Measurements from ENCODE around the gene SNX17.

The SNX17 gene

DNA sequence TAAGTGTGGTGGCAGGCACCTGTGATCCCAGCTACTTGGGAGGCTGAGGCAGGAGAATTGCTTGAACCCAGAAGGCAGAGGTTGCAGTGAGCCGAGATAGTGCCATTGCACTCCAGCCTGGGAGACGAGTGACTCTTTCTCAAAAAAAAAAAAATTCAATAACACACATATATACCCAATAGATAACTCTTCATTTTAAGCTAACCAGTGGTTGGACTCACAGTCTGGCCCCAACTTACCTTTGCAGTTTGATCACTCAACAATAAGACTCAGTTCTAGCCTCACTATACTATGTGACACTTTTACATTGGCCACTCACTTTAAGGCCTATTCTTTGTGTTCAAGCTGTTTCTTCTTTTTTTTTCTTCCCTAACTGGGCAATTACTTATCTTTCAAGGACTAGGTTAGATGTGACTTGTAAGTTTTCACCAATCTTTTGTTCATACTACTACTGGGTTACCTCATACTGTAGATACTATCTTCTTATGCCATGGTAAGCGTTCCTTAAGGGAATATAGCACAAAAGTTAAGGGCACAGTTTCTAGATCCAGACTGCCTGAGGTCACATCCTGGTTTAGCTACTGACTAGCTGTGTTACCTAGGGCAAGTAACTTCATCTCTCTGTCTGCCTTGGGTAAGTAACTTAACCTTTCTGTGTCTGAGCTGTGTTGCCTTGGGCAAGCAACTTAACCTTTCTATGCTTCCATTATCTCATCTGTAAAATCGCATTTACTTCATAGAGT lies 7.6 kb upstream of the SNX17 start:
- no peak overlapping the region for H3K18ac ChIP-seq (ENCODE audit: low read length)
- WGBS (ENCODE audit: extremely low coverage, insufficient coverage, insufficient read length) = no CpG with 5 or more reads among the region's 4 CpGs
- no peaks in the 10 kb centered on the region for H3K9me3 ChIP-seq (ENCODE audit: insufficient read depth, low read depth, low read length)

DNA sequence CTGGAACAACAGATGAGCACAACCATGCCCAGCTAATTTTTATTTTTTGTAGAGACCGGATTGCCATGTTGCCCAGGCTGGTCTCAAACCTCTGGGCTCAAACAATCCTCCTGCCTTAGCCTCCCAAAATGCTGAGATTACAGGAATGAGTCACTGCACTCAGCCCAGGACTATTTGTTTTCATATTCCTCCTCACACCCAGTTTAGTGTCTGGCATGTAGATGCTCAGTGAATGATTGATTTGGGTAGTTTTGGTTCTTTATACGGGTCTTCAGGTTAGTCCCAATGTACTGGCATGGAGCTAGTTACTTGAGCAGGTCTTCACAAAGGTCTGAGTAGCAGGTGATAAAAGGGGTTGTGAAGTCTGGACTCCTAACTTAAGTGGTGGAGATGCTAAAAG lies 6.5 kb upstream of the SNX17 start:
- no peak for DNase-seq
- no peak overlapping the region for H3K23ac ChIP-seq (ENCODE audit: low read length)
- no CpG with 5 or more reads among the region's 2 CpGs for WGBS (ENCODE audit: extremely low coverage, insufficient coverage, insufficient read length)

More for the DNA sequence above, 7.6 kb upstream of the SNX17 start:
- no peaks in the 10 kb centered on the region for H3K79me1 ChIP-seq (ENCODE audit: low read length)
- no peak overlapping the region for H2BK12ac ChIP-seq (ENCODE audit: low read length)
- H4K12ac ChIP-seq (ENCODE audit: low read depth, low read length) = no peak overlapping the region
- no peak overlapping the region for H4K8ac ChIP-seq (ENCODE audit: low read depth, low read length)
- H3K4me3 ChIP-seq (ENCODE audit: low read depth, low read length) = no peak overlapping the region
- H3K36me3 ChIP-seq (ENCODE audit: control insufficient read depth in 1 of 2, insufficient read depth in 2 of 2, low read length in 2 of 2) = peaks cover 31 to 37% of the 10 kb centered on the region in 2 experiments
- no peak overlapping the region for H3K4me2 ChIP-seq (ENCODE audit: low read length)
- H2AFZ ChIP-seq (ENCODE audit: insufficient read depth, low read length, poor library complexity) = no peak overlapping the region
- no peak for DNase-seq
- H2AK5ac ChIP-seq (ENCODE audit: low read length) = no peak overlapping the region
- no peak overlapping the region for H3K23ac ChIP-seq (ENCODE audit: low read length)
- no peaks in the 10 kb centered on the region for H3K4me1 ChIP-seq (ENCODE audit: control insufficient read depth in 1 of 2, insufficient read depth in 2 of 2, low read length in 2 of 2)
- H3K27me3 ChIP-seq (ENCODE audit: insufficient read depth, low read length) = no peaks in the 10 kb centered on the region
- no peaks in the 10 kb centered on the region for H3K79me2 ChIP-seq (ENCODE audit: control insufficient read depth, insufficient read depth, low read length, poor library complexity)
- no peak overlapping the region for H2BK120ac ChIP-seq (ENCODE audit: insufficient read depth, low read length, poor library complexity)
- no peak overlapping the region for H2BK5ac ChIP-seq (ENCODE audit: low read depth, low read length, poor library complexity)
- no peak overlapping the region for H3K9ac ChIP-seq (ENCODE audit: low read length)
- H3K4ac ChIP-seq (ENCODE audit: low read depth, low read length) = no peak overlapping the region
- H3K27ac ChIP-seq (ENCODE audit: low read depth, low read length) = no peak overlapping the region
- H4K91ac ChIP-seq (ENCODE audit: low read depth, low read length) = no peak overlapping the region
- H3K14ac ChIP-seq (ENCODE audit: low read length) = no peak overlapping the region

DNA sequence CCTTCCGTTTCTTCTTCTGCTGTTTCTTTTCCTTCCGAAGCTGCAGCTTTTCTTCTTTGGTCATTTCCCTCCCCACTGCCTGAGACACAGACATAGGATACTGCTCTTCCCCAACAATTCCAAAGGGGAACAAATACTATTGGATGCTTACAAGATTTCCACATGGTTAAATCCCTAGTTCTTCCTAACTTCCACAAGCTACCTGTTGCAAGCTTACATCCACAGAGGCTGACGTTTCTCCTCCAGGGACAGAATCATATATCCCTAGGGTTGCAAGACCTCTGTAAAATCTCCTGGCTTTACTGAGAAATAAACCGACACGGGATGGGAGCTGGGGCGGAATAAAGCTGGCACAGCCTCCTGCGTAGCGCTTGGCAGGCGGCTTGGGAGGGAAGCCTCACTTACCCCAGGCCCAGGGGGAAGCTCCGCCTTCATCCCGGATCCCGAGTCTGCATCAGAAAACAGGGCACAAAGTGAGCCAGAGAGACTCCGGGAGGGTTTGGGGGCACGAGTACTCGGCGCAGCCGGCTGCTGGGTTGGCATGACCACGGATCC lies 868 bp upstream of the SNX17 start:
- WGBS (ENCODE audit: extremely low coverage, insufficient coverage, insufficient read length) = no CpG with 5 or more reads among the region's 18 CpGs
- Histone ChIP-seq H3K27ac (ENCODE audit: low read depth, low read length) (peak overlapping the region; percentile 58), H2BK5ac (ENCODE audit: low read depth, low read length, poor library complexity) (peak overlapping the region; percentile 44), H2AK5ac (ENCODE audit: low read length) (peak overlapping the region; percentile 1), H2BK12ac (ENCODE audit: low read length) (peak overlapping the region; percentile 5), H4K12ac (ENCODE audit: low read depth, low read length) (peak overlapping the region; percentile 36), H3K79me2 (ENCODE audit: control insufficient read depth, insufficient read depth, low read length, poor library complexity) (peaks cover 13% of the 10 kb centered on the region), H3K23ac (ENCODE audit: low read length) (no peak overlapping the region), H3K36me3 (ENCODE audit: control insufficient read depth in 1 of 2, insufficient read depth in 2 of 2, low read length in 2 of 2) (peaks cover 31 to 49% of the 10 kb centered on the region in 2 experiments), H3K4me3 (ENCODE audit: low read depth, low read length) (peak overlapping the region; percentile 95), H2BK120ac (ENCODE audit: insufficient read depth, low read length, poor library complexity) (peak overlapping the region; percentile 40), H4K8ac (ENCODE audit: low read depth, low read length) (peak overlapping the region; percentile 78), H3K4ac (ENCODE audit: low read depth, low read length) (peak overlapping the region; percentile 72), H4K91ac (ENCODE audit: low read depth, low read length) (peak overlapping the region; percentile 71), H3K79me1 (ENCODE audit: low read length) (peaks cover 15% of the 10 kb centered on the region), H3K4me1 (ENCODE audit: control insufficient read depth in 1 of 2, insufficient read depth in 2 of 2, low read length in 2 of 2) (peaks cover 4 to 11% of the 10 kb centered on the region in 2 experiments), H3K9ac (ENCODE audit: low read length) (peak overlapping the region; percentile 93), H3K4me2 (ENCODE audit: low read length) (peak overlapping the region; percentile 75), H3K27me3 (ENCODE audit: insufficient read depth, low read length) (no peaks in the 10 kb centered on the region), H2AFZ (ENCODE audit: insufficient read depth, low read length, poor library complexity) (peak overlapping the region; percentile 94), H3K14ac (ENCODE audit: low read length) (peak overlapping the region; percentile 81), H3K9me3 (ENCODE audit: insufficient read depth, low read depth, low read length) (no peaks in the 10 kb centered on the region), H3K18ac (ENCODE audit: low read length) (peak overlapping the region; percentile 76)
- DNase-seq = peak in 1 of 2 donors; percentile 57

More for the DNA sequence above, 6.5 kb upstream of the SNX17 start:
- Histone ChIP-seq H3K9me3 (ENCODE audit: insufficient read depth, low read depth, low read length) (no peaks in the 10 kb centered on the region), H3K4me1 (ENCODE audit: control insufficient read depth in 1 of 2, insufficient read depth in 2 of 2, low read length in 2 of 2) (peaks cover 0 to 1% of the 10 kb centered on the region in 2 experiments), H3K4me2 (ENCODE audit: low read length) (no peak overlapping the region), H3K27me3 (ENCODE audit: insufficient read depth, low read length) (no peaks in the 10 kb centered on the region), H3K27ac (ENCODE audit: low read depth, low read length) (no peak overlapping the region), H3K4ac (ENCODE audit: low read depth, low read length) (no peak overlapping the region), H3K14ac (ENCODE audit: low read length) (no peak overlapping the region), H2BK120ac (ENCODE audit: insufficient read depth, low read length, poor library complexity) (no peak overlapping the region), H4K8ac (ENCODE audit: low read depth, low read length) (no peak overlapping the region), H3K36me3 (ENCODE audit: control insufficient read depth in 1 of 2, insufficient read depth in 2 of 2, low read length in 2 of 2) (peaks cover 33 to 44% of the 10 kb centered on the region in 2 experiments), H3K79me2 (ENCODE audit: control insufficient read depth, insufficient read depth, low read length, poor library complexity) (no peaks in the 10 kb centered on the region), H4K91ac (ENCODE audit: low read depth, low read length) (no peak overlapping the region), H3K9ac (ENCODE audit: low read length) (no peak overlapping the region), H2AK5ac (ENCODE audit: low read length) (no peak overlapping the region), H4K12ac (ENCODE audit: low read depth, low read length) (no peak overlapping the region), H3K18ac (ENCODE audit: low read length) (no peak overlapping the region), H2AFZ (ENCODE audit: insufficient read depth, low read length, poor library complexity) (no peak overlapping the region), H2BK12ac (ENCODE audit: low read length) (no peak overlapping the region), H3K4me3 (ENCODE audit: low read depth, low read length) (no peak overlapping the region), H2BK5ac (ENCODE audit: low read depth, low read length, poor library complexity) (no peak overlapping the region), H3K79me1 (ENCODE audit: low read length) (no peaks in the 10 kb centered on the region)

DNA sequence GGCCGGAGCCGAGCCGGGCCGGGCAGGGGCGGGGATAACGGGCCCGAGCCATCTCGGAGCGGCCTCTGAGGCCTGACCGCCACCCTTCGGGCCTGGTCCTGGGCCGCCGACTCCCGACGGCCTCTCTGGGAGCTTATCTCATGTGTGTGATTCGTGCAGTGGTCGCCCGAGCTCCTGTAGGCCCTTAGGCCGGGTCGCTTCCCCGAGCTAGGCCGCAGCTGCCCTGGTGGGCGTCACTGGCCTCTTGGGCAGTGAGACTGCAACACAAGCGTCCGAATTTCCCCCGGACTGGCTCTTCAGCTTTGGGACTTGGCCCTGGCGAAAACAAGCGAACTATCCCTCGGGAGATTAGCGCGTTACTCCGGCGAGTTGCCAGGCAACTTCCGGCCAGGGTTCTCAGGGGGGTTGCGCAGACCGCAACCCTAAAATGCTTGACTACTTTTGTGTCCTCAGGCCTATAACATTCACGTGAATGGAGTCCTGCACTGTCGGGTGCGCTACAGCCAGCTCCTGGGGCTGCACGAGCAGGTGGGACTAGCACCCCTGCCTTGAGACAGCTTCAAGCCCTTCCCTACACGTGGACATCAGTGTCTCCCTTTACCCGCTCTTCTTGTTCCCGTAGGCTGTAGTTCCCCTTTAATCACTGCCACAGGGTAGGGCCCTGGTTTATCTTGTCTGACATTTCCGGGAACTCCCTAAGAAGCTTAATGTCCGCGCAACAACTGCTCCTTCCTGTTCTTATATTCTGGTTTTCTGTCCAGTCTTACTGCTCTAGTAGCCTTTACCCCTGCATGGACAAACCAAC lies 602 bp downstream of the SNX17 start:
- H3K36me3 ChIP-seq (ENCODE audit: control insufficient read depth in 1 of 2, insufficient read depth in 2 of 2, low read length in 2 of 2) = peaks cover 36 to 52% of the 10 kb centered on the region in 2 experiments
- H4K8ac ChIP-seq (ENCODE audit: low read depth, low read length) = peak overlapping the region; percentile 97
- peak overlapping the region; percentile 68 for H2AFZ ChIP-seq (ENCODE audit: insufficient read depth, low read length, poor library complexity)
- H4K91ac ChIP-seq (ENCODE audit: low read depth, low read length) = peak overlapping the region; percentile 90
- no CpG with 5 or more reads among the region's 46 CpGs for WGBS (ENCODE audit: extremely low coverage, insufficient coverage, insufficient read length)
- peak overlapping the region; percentile 83 for H4K12ac ChIP-seq (ENCODE audit: low read depth, low read length)
- no peak overlapping the region for H2BK12ac ChIP-seq (ENCODE audit: low read length)
- H3K4me1 ChIP-seq (ENCODE audit: control insufficient read depth in 1 of 2, insufficient read depth in 2 of 2, low read length in 2 of 2) = peaks cover 4 to 11% of the 10 kb centered on the region in 2 experiments
- peak overlapping the region; percentile 29 for H3K27ac ChIP-seq (ENCODE audit: low read depth, low read length)
- peak overlapping the region; percentile 67 for H3K4ac ChIP-seq (ENCODE audit: low read depth, low read length)
- peak overlapping the region; percentile 67 for H3K14ac ChIP-seq (ENCODE audit: low read length)
- peak overlapping the region; percentile 94 for H3K9ac ChIP-seq (ENCODE audit: low read length)
- peak overlapping the region; percentile 99 for H3K4me3 ChIP-seq (ENCODE audit: low read depth, low read length)
- peak overlapping the region; percentile 61 for H2BK120ac ChIP-seq (ENCODE audit: insufficient read depth, low read length, poor library complexity)
- peak overlapping the region; percentile 96 for H2AK5ac ChIP-seq (ENCODE audit: low read length)
- peak; percentile 18 to 55 for DNase-seq
- H2BK5ac ChIP-seq (ENCODE audit: low read depth, low read length, poor library complexity) = peak overlapping the region; percentile 80
- H3K79me1 ChIP-seq (ENCODE audit: low read length) = peaks cover 15% of the 10 kb centered on the region
- H3K4me2 ChIP-seq (ENCODE audit: low read length) = peak overlapping the region; percentile 86
- H3K23ac ChIP-seq (ENCODE audit: low read length) = no peak overlapping the region
- no peaks in the 10 kb centered on the region for H3K9me3 ChIP-seq (ENCODE audit: insufficient read depth, low read depth, low read length)
- peaks cover 13% of the 10 kb centered on the region for H3K79me2 ChIP-seq (ENCODE audit: control insufficient read depth, insufficient read depth, low read length, poor library complexity)
- peak overlapping the region; percentile 82 for H3K18ac ChIP-seq (ENCODE audit: low read length)
- H3K27me3 ChIP-seq (ENCODE audit: insufficient read depth, low read length) = no peaks in the 10 kb centered on the region
